ENCODE measurements around the gene DHRSX.

The DHRSX gene

DNA sequence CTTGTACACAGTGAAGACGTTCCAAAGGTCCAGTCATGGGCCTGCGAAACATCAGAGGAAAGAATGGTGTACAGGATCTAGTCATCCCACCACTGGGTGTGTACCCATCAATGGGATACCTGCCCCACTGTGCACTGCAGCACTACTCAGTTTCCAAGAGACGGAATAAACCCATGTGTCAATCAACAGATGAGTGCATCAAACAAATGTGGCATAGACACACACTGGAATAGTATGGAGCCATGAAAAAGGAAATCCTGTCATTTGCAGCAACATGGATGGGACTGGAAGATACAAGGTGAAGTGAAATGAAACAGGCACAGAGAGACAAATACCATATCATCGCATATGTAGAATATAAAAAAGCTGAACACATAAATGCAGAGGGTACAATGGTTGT lies 48.0 kb downstream of the DHRSX start:
- no peak for DNase-seq (ENCODE audit: low read depth)

DNA sequence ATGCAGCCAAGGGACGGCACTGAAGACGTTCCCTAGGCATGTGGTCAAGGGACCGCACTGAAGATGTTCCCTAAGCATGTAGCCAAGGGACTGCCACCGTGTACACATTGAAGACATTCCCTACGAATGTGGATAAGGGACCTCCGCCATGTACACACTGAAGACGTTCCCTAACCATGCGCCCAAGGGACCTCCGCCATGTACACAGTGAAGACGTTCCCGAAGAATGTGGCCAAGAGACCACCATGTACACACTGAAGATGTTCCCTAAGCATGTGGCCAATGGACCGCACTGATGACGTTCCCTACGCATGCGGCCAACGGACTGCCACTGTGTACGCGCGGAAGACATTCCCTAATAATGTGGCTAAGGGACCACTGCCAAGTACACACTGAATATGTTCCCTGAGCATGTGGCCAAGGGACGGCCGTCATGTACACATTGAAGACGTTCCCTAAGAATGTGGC lies 48.4 kb downstream of the DHRSX start:
- DNase-seq (ENCODE audit: low read depth) = no peak

DNA sequence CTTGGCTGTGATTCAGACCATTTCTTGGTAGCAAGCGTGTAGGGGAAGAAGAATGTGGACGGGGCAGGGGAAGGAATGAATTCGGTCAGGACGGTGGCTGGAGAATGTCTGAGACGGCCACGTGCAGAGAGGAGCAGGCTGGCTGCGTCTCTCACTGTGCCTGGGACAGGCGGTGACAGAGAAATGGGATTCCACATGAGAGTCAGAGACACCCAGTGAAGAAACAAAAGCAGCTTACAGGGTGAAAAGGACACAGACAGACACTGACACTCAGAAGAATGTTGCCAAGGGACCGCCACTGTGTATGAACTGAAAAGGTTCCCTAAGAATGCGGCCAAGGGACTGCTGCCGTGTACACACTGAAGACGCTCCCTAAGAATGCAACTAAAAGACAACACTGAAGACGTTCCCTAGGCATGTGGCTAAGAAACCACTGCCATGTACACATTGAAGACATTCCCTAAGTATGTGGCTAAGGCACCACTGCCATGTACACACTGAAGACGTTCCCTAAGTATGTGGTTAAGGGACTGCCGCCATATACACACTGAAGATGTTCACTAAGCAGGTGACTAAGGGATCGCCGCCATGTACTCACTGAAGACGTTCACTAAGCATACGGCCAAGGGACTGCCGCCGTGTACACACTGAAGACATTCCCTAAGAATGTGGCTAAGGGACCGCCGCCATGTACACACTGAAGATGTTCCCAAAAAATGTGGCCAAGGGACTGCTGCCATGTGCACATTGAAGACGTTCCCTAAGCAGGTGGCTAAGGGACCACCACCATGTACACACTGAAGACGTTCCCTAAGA lies 49.1 kb downstream of the DHRSX start:
- peak; percentile 36 for DNase-seq (ENCODE audit: low read depth)

DNA sequence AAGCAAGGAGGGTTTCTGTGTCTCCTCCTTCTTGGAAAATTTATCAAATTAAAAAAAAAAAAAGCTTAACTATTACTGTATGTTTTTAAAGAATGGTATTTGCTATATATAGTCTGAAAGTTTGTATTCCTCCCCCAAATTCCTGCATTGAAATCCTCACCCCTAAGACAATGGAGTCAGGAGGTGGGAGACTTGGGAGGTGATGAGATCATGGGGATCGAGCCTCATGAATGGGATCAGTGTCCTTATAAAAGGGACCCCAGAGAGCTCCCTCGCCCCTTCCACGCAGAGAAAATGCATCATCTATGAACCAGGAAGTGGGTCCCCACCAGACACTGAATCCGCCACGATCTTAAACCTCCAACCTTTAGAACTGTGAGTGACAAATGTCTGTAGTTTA lies 50.1 kb downstream of the DHRSX start:
- no peak for DNase-seq (ENCODE audit: low read depth)

DNA sequence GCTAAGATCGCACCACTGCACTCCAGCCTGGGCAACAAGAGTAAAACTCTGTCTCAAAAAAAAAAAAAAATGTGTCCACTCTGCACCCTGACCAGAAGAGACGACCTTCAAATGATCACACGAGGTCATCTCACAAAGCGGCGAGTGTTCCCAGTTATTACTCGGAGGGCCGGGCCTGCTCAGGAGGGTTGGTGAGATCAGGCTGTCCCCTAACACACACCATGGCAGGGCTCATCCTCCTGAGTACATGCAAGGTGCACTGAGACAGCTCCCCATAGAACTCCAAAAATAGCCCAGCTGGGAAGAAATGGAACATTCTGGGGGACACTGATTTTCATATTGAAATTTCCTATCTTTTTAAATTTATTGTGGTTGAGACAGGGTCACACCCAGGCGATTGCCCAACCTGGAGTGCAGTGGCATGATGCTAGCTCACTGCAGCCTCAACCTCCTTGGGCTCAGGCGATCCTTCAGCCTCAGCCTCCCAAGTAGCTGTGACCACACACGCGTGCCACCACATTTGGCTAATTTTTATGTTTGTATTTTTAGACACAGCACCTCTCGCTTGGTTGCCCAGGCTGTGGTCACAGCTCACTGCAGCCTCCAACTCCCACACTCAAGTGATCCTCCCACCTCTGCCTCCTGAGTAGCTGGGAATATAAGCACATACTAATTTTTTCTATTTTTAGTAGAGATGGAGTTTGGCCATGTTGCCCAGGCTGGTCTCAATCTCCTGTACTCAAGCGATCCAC lies 51.5 kb downstream of the DHRSX start:
- DNase-seq (ENCODE audit: low read depth) = no peak

DNA sequence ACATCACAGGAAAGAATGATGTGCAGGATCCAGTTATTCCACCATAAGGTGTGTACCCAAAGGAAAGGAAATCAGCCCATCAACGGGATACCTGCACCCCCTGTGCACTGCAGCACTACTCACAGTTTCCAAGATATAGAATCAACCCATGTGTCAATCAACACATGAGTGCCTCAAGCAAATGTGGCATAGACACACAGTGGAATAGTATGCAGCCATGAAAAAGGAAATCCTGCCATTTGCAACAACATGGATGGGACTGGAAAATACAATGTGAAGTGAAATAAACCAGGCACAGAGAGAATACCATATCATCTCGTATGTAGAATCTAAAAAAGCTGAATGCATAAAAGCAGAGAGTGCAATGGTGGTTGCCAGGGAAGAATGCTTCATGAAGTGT lies 53.3 kb downstream of the DHRSX start:
- DNase-seq (ENCODE audit: low read depth) = no peak

DNA sequence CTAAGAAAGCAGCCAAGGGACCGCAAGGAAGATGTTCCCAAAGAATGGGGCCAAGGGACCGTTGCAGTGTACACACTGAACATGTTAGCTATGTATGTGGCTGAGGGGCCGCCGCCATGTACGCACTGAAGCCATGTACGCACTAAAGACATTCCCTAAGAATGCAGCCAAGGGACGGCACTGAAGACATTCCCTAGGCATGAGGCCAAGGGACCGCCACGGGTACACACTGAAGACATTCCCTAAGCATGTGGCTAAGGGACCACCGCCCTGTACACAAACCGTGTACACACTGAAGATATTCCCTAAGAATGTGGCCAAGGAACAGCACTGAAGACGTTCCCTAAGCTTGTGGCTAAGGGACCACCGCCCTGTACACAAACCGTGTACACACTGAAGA lies 54.0 kb downstream of the DHRSX start:
- DNase-seq (ENCODE audit: low read depth) = no peak

DNA sequence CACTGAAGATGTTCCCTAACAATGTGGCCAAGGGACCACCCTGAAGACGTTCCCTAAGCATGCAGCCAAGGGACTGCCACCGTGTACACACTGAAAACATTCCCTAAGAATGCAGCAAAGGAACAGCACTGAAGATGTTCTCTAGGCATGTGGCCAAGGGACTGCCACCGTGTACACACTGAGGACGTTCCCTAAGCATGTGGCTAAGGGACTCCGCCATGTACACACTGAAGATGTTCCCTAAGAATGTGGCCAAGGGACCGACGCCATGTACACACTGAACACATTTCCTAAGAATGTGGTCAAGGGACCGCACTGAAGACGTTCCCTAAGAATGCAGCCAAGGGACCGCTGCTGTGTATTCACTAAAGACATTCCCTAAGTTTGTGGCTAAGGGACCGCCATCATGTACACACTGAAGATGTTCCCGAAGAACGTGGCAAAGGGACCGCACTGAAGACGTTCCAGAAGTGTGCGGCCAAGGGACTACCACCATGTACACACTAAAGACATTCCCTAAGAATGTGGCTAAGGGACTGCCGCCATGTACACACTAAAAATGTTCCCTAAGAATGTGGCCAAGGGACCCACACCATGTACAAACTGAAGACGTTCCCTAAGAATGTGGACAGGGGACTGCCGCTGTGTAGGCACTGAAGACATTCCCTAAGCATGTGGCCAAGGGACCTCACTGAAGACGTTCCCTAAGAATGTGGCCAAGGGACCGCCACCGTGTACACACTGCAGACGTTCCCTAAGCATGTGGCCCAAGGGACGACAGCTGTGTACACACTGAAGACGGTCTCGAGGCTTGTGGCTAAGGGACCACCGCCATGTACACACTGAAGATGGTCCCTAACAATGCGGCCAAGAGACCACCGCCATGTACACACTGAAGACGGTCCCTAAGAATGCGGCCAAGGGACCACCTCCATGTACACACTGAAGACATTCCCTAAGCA lies 54.8 kb downstream of the DHRSX start:
- DNase-seq (ENCODE audit: low read depth) = no peak

DNA sequence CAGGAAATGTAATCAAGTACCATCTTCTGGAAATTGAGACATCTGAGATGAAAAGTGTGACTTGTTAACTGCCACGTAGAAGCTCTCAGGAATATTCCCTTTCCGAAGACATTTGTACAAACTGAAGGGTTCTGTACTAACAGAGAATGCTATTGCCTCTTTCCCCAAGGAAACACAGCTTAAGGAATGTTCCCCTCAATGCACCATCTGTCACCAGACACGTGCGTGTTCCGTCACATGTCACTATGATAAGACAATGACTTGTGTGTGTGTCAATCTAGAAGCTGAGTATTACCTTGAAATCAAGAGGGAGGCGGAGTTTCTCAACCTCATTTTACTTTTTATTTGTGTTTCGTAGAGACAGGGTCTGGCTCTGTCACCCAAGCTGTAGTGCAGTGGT lies 58.1 kb downstream of the DHRSX start:
- DNase-seq (ENCODE audit: low read depth) = no peak

DNA sequence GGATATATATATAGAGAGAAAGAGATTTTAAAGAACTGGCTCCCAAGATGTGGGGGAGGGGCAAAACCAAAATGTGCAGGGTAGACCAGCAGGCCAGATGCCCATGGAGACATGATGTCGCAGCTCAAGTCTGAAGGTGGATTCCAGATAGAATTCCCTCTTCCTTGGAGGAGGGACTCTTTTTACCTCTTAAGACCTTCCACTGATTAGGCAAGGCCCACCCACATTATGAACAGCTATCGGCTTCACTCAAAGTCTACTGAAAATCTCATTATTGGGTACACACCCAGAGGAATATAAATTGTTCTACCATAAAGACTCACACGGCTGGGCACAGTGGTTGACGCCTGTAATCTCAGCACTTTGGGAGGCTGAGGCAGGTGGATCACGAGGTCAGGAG lies 59.3 kb downstream of the DHRSX start:
- no peak for DNase-seq (ENCODE audit: low read depth)

DNA sequence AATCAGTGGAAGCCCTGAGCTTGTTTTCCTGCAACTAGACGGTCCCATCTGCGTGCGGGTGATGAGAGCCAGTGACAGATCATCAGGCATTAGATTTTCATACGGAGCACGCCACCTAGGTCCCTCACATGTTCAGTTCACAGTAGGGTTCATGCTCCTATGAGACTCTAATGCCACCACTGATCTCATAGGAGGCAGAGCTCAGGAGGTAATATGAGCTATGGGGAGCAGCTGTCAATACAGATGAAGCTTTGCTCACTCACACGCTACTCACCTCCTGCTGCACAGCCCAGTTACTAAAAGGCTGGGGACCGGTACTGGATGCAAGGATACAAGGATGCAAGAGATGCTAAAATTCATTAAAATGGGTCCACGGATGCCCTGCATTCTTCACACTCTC lies 61.2 kb downstream of the DHRSX start:
- DNase-seq (ENCODE audit: low read depth) = no peak

DNA sequence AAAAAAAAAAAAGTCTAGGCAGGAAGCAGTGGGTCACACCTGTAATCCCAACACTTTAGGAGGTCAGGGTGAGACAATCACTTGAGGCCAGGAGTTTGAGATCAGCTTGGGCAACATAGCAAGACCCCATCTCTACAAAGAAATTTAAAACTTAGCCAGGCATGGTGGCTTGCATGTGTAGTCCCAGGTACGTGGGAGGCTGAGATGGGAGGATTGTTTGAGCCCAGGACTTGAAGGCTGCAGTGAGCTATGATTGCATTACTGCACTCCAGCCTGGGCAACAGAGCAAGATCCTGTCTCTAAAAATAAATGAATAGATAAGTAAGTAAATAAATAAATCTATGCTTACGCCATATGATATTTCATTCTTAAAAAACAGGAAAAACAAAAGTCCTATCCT lies 65.3 kb downstream of the DHRSX start:
- DNase-seq (ENCODE audit: low read depth) = no peak

DNA sequence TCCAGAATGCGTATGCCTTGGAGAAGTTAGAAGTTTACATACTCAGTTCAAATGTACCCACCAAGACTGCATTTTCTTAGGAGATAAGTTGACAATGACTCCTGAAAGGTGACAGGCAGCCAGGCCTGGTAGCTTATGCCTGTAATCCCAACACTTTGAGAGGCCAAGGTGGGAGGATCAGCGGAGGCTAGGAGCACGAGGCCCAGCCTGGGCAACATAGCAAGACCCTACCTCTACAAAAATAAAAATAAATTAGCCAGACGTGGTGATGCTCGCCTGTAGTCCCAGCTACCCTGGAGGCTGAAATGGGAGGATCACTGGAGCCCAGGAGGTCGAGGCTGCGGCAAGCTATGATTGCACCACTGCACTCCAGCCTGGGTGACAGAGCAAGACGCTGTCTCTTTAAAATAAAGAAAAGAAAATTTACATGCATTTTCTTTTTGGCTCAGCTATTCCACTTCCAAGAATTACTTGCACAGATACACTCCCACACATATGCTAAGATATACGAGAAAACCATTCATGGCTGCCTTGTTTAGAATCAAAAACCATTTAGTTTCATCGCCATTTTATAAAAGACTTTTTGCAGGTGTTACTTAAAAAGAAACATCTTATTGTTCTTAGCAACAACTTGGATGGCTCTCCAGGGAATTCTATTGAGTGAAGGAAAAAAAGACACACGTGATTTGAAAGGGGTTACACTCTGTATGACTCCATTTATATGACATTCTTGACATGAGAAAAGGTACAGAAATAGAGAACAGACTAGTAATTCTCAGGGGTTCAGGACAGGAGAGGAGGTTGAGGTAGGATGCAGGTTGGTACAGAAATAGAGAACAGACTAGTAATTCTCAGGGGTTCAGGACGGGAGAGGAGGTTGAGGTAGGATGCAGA lies 66.3 kb downstream of the DHRSX start:
- no peak for DNase-seq (ENCODE audit: low read depth)

DNA sequence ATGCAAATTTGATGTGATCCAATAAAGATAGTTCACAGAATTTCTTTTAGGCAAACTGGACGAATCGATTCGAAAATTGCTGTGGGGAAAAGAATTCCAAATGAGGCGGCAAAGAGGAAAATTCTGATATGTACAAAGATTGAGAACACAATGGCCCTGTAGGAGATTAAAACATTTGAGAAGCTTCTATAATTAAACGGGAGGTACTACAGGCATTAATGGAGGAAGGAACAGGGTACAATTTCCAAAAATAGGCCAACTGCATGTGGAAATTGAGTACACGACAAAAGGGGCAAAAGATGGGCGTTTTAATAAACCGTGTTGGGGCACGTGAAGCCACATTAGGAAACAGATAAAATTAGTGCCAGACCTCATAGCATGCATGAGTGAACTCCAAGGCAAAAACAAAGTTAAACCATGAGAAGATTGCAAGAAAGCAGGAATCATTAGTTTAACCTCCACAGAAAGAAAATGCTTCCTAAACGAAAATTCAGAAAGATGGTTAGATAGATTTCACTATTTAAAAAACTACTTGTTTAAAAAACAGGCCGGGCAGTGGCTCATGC lies 68.4 kb downstream of the DHRSX start:
- no peak for DNase-seq (ENCODE audit: low read depth)

DNA sequence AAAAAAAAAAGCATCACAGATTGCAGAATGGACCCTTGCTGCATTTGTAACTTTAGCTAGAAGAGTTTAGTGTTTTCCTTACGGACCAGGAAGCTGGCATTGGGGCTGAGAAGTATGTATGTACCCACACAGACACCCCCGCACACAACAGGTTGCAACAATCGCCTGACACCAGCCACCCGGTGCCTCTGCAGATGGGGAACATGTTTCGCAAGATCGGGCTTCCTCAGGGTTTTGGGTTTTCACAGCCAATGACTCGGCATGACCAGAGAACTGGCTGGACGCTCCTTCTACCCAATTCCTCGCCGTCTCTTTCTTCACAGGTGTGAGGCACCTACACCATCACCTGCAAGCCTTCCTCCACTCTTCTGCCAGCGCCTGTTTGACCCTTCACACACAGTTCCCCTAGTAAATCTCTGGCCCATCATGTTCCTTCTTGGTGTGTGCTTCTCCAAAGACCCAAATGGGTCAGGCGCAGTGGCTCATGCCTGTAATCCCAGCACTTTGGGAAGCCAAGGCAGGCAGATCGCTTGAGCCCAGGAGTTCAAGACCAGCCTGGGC lies 70.4 kb downstream of the DHRSX start:
- no peak for DNase-seq (ENCODE audit: low read depth)

DNA sequence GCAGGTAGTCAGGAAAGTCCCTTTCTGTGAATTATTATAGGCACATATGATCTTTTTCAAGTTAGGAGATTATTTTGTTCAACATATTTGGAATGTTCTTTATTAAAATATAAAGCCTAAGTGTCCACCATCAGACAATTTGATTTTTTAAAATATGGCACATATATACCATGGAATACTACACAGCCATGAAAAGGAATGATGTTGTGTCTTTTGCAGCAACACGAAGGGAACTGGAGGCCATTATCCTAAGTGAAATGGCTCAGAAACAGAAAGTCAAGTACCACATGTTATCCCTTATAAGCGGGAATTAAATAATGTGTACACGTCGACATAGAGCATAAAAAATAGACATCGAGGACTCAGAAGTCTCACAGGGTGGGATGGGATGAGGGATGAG lies 73.0 kb downstream of the DHRSX start:
- DNase-seq (ENCODE audit: low read depth) = no peak

DNA sequence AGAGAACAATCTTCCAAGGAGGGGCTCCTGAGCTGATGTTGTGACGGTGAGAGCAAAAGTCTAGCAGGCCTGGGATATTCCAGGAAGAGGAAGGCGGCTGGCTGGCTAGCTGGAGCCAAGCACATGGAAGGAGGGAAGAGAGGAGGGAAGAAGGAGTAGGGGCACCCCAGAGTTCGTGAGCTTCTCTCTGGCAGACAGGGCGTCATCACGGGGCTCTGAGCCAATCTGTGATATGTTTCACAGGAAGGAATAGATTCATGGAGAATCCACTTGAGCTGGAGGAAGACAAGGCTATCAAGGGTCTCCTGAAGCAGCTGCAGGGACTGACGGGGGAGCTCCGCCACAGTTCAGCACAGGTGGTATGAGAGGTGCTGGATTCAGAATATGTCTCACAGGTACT lies 73.6 kb downstream of the DHRSX start:
- no peak for DNase-seq (ENCODE audit: low read depth)

DNA sequence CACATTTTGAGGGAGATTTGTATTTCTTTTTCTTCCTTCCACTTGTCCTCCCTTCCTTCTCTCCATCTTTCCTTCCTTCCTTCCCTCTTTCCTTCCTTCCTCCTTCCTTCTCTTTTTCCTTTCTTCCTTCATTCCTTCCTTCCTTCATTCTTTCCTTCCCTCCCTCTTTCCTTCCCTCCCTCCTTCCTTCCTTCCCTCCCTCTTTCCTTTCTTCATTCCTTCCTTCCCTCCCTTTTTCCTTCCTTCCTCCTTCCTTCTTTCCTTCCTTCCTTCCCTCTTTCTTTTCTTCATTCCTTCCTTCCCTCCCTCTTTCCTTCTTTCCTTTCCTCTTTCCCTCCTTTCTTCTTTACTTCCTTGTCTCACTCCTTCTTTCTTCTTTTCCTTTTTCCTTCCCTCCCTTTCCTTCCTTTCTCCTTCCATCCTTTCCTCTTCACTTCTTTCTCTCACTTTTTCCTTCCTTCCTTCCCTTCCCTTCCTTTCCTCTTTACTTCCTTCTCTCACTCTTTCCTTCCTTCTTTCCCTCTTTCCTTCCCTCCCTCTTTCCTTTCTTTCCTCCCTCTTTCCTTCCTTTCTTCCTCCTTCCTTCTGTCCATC lies 74.4 kb downstream of the DHRSX start:
- DNase-seq (ENCODE audit: low read depth) = no peak

DNA sequence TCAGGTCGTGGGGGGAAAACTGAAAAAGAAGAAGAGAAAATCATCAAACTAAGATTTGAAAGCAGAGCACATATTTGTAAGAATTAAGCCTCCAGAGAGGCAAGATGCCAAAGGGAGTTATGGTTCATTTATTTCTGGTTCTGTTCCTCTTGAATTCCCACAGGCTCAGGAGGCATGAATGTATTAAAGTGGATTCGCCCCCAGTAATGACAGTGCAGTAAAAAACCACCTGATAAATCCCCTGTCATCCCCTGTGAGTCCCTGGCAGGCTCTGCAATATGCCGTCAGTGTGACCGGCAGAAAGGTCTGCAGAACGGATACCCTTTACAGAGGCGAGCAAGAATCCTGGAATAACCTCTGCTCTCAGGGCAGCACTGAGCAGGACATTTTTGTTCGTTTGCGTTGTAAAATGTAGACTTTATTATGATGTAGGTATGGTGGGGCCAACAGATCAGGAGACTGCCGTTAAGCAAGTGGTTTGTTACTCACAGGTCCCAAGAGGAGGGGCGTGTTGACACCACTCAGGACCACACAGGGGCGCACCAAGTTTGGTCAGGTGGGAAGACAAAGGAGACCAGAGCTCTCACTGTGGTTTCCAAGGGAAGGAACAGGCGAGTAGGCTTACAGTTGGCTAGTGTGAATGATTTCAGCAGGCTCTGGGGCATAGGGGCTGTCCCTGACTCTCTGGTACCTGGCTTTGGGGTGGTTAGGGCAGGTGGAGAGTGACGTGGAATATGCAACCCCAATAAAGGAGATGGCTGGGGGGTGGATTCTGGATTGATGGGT lies 75.3 kb downstream of the DHRSX start:
- no peak for DNase-seq (ENCODE audit: low read depth)
